Stimulated activated naive CD8-positive, alpha-beta T cell treated with anti-CD3 and anti-CD28 coated beads, Interleukin-15, amount 100 ng/mL, for 72 hours (primary cell): ENCODE data around the gene EIF3L.

Experiments
- ATAC-seq: fragments of 150-1000 bp; cut with Tn5 transposase; 2 replicates; pipeline ENCODE4 v1.10.0; 2021; ENCODE audit warnings: mild to moderate bottlenecking, moderate library complexity
- DNase-seq, 2 donors: peaks; one replicate each; pipeline ENCODE4 v3.0.0; 2021 to 2022
- H3K27ac Mint-ChIP-seq, 2 donors: one replicate each; pipeline ENCODE4 v1.8.0; 2022; ENCODE audit warnings: mild to moderate bottlenecking in 2 of 2, mixed read lengths in 2 of 2, moderate library complexity in 2 of 2
- H3K27me3 Mint-ChIP-seq: one replicate; pipeline ENCODE4 v1.8.0; 2022; ENCODE audit warnings: mixed read lengths
- H3K4me1 Mint-ChIP-seq: one replicate; pipeline ENCODE4 v1.8.0; 2022; ENCODE audit warnings: mild to moderate bottlenecking, mixed read lengths
- H3K4me3 Mint-ChIP-seq, 2 donors: one replicate each; pipeline ENCODE4 v1.8.0; 2022; ENCODE audit warnings: mild to moderate bottlenecking in 2 of 2, mixed read lengths in 2 of 2, moderate library complexity in 1 of 2
- H3K9me3 Mint-ChIP-seq, 2 donors: one replicate each; pipeline ENCODE4 v1.8.0; 2022; ENCODE audit warnings: mixed read lengths in 2 of 2

The EIF3L gene

GRCh38 chr22:37865510-37865909, 16.3 kb downstream of the EIF3L start:
- Mint-ChIP-seq H3K4me1 (peaks cover 6% of the 10 kb centered on the region), H3K9me3 (no peaks in the 10 kb centered on the region), H3K4me3 (no peak overlapping the region), H3K27ac (no peak overlapping the region), H3K27me3 (no peaks in the 10 kb centered on the region)
- DNase-seq (no peak), ATAC-seq (no peak)

- Mint-ChIP-seq H3K27me3 (no peaks in the 10 kb centered on the region), H3K4me1 (no peaks in the 10 kb centered on the region), H3K4me3 (no peak overlapping the region), H3K27ac (no peak overlapping the region), H3K9me3 (no peaks in the 10 kb centered on the region)
- no peak for DNase-seq
- no peak for ATAC-seq
Observed at GRCh38 chr22:37870273-37870672, 21.1 kb downstream of the EIF3L start.

GRCh38 chr22:37880668-37881440, 31.6 kb downstream of the EIF3L start:
- H3K4me1 Mint-ChIP-seq = peaks cover 7% of the 10 kb centered on the region
- no peaks in the 10 kb centered on the region for H3K9me3 Mint-ChIP-seq
- no peaks in the 10 kb centered on the region for H3K27me3 Mint-ChIP-seq
- no peak overlapping the region for H3K4me3 Mint-ChIP-seq
- no peak overlapping the region for H3K27ac Mint-ChIP-seq
- DNase-seq (no peak), ATAC-seq (no peak)

- H3K9me3 Mint-ChIP-seq = no peaks in the 10 kb centered on the region
- DNase-seq (no peak), ATAC-seq (no peak)
- no peak overlapping the region for H3K27ac Mint-ChIP-seq
- H3K4me3 Mint-ChIP-seq = no peak overlapping the region
- peaks cover 7% of the 10 kb centered on the region for H3K4me1 Mint-ChIP-seq
- no peaks in the 10 kb centered on the region for H3K27me3 Mint-ChIP-seq
Observed at GRCh38 chr22:37884420-37884819, 35.2 kb downstream of the EIF3L start.

GRCh38 chr22:37887584-37888378, 38.6 kb downstream of the EIF3L start:
- Mint-ChIP-seq H3K27me3 (no peaks in the 10 kb centered on the region), H3K4me3 (no peak overlapping the region), H3K27ac (peak overlapping the region in 1 of 2 donors; percentile 9), H3K9me3 (no peaks in the 10 kb centered on the region), H3K4me1 (peaks cover 7% of the 10 kb centered on the region)
- no peak for DNase-seq
- no peak for ATAC-seq

GRCh38 chr22:37891926-37892325, 42.7 kb downstream of the EIF3L start:
- Mint-ChIP-seq H3K4me3 (no peak overlapping the region), H3K4me1 (peaks cover 26% of the 10 kb centered on the region), H3K27ac (peak overlapping the region in 1 of 2 donors; percentile 48), H3K27me3 (no peaks in the 10 kb centered on the region), H3K9me3 (no peaks in the 10 kb centered on the region)
- ATAC-seq (no peak), DNase-seq (no peak)

GRCh38 chr22:37892566-37893335, 43.5 kb downstream of the EIF3L start:
- Mint-ChIP-seq H3K4me1 (peaks cover 28% of the 10 kb centered on the region), H3K9me3 (no peaks in the 10 kb centered on the region), H3K4me3 (no peak overlapping the region), H3K27me3 (no peaks in the 10 kb centered on the region), H3K27ac (peak overlapping the region in 1 of 2 donors; percentile 13)
- DNase-seq (no peak), ATAC-seq (no peak)

GRCh38 chr22:37893583-37893983, 44.4 kb downstream of the EIF3L start:
- peaks cover 28% of the 10 kb centered on the region for H3K4me1 Mint-ChIP-seq
- no peaks in the 10 kb centered on the region for H3K9me3 Mint-ChIP-seq
- peak overlapping the region in 1 of 2 donors; percentile 59 for H3K27ac Mint-ChIP-seq
- no peak overlapping the region for H3K4me3 Mint-ChIP-seq
- no peaks in the 10 kb centered on the region for H3K27me3 Mint-ChIP-seq
- ATAC-seq (no peak), DNase-seq (no peak)

GRCh38 chr22:37894939-37895670, 45.9 kb downstream of the EIF3L start:
- no peak for ATAC-seq
- Mint-ChIP-seq H3K4me3 (no peak overlapping the region), H3K4me1 (peaks cover 28% of the 10 kb centered on the region), H3K27me3 (no peaks in the 10 kb centered on the region), H3K27ac (peak overlapping the region; percentile 81 to 90), H3K9me3 (no peaks in the 10 kb centered on the region)
- no peak for DNase-seq

GRCh38 chr22:37896181-37896592, 47.0 kb downstream of the EIF3L start:
- ATAC-seq (peak; percentile 98), DNase-seq (peak; percentile 27 to 59)
- Mint-ChIP-seq H3K4me3 (peak overlapping the region; percentile 60), H3K4me1 (peaks cover 28% of the 10 kb centered on the region), H3K27ac (peak overlapping the region; percentile 96 to 98), H3K9me3 (no peaks in the 10 kb centered on the region), H3K27me3 (no peaks in the 10 kb centered on the region)

- DNase-seq = no peak
- no peak for ATAC-seq
- Mint-ChIP-seq H3K27ac (peak overlapping the region; percentile 96 to 98), H3K4me3 (no peak overlapping the region), H3K27me3 (no peaks in the 10 kb centered on the region), H3K4me1 (peaks cover 28% of the 10 kb centered on the region), H3K9me3 (no peaks in the 10 kb centered on the region)
Observed at GRCh38 chr22:37896939-37897338, 47.7 kb downstream of the EIF3L start.

GRCh38 chr22:37897807-37898206, 48.6 kb downstream of the EIF3L start:
- no peak for DNase-seq
- H3K4me3 Mint-ChIP-seq = no peak overlapping the region
- H3K27me3 Mint-ChIP-seq = no peaks in the 10 kb centered on the region
- no peaks in the 10 kb centered on the region for H3K9me3 Mint-ChIP-seq
- no peak for ATAC-seq
- peaks cover 28% of the 10 kb centered on the region for H3K4me1 Mint-ChIP-seq
- H3K27ac Mint-ChIP-seq = peak overlapping the region; percentile 4 to 76

GRCh38 chr22:37898441-37899181, 49.4 kb downstream of the EIF3L start:
- H3K4me3 Mint-ChIP-seq = no peak overlapping the region
- no peak for ATAC-seq
- DNase-seq = no peak
- H3K27ac Mint-ChIP-seq = peak overlapping the region; percentile 59 to 76
- H3K4me1 Mint-ChIP-seq = peaks cover 28% of the 10 kb centered on the region
- no peaks in the 10 kb centered on the region for H3K27me3 Mint-ChIP-seq
- H3K9me3 Mint-ChIP-seq = no peaks in the 10 kb centered on the region
